HepG2 (cell line): ENCODE results near the gene ORM1. TPM values are rescaled to one million over a fixed set of nuclear protein-coding genes. Genes with fewer than 3 reads are reported as not detected.

Experiments
- ATAC-seq: fragments of 200-7000 bp; cut with Tn5 transposase; 3 replicates; pipeline ENCODE4 v1.9.1; 2020; ENCODE audit warnings: mild to moderate bottlenecking, moderate library complexity
- BruUV-seq: library from RNA; stranded (reverse); fragments of 400-500 nt; replicated peaks from 2 replicates; lab custom pipeline; 2021; lab: Mats Ljungman, UMichigan
- CTCF ChIA-PET: fragments of 300-600 bp; formaldehyde crosslinking; extraction: SDS; loops from one replicate; lab custom pipeline; 2021; ENCODE audit warnings: low total read pairs, inconsistent platforms, low intra/inter-chr PET ratio; lab: Yijun Ruan, JAX
- POLR2A ChIA-PET: fragments of 350-600 bp; sonication (Branson Sonifier 250); formaldehyde crosslinking; loops from one replicate; lab custom pipeline; 2020; ENCODE audit warnings: antibody characterized with exemption, inconsistent platforms; lab: Yijun Ruan, JAX
- DNase-seq: peaks from one replicate; pipeline ENCODE4 v3.0.0-alpha.2; 2015; ENCODE audit warnings: low spot score
- FAIRE-seq: peaks from 3 replicates; lab custom pipeline; 2011; peaks lifted over from hg19 to GRCh38; lab: Jason Lieb, UNC
- H2AFZ ChIP-seq: one replicate; pipeline ENCODE4 v1.6.1; 2011; ENCODE audit warnings: low read length, inconsistent platforms
- H3K27ac ChIP-seq: fragments of 300-600 bp; 3 replicates; pipeline ENCODE4 v1.8.0; 2011; ENCODE audit warnings: mixed run types, mild to moderate bottlenecking, mixed read lengths, low read length, inconsistent platforms; ENCODE audit not compliant: insufficient read depth; ENCODE audit errors: extremely low read length
- H3K27me3 ChIP-seq, 2 experiments: fragments of 200-600 bp in 1 of 2; 2 replicates in 1 of 2; 3 replicates in 1 of 2; pipeline versions ENCODE4 v1.6.0 to v1.8.0; 2011; ENCODE audit warnings: low read length in 2 of 2, mild to moderate bottlenecking in 2 of 2, moderate library complexity in 2 of 2, inconsistent platforms in 1 of 2; ENCODE audit not compliant: insufficient read depth in 2 of 2, control insufficient read depth in 1 of 2
- H3K36me3 ChIP-seq, 2 experiments: fragments of 200-600 bp in 1 of 2; replicated peaks in 1 of 2; 2 replicates in 1 of 2; 3 replicates in 1 of 2; pipeline versions ENCODE4 v1.5.1 to v1.8.0; 2011; ENCODE audit warnings: low read length in 2 of 2, inconsistent platforms in 1 of 2; ENCODE audit not compliant: insufficient read depth in 2 of 2, control insufficient read depth in 1 of 2
- H3K4me1 ChIP-seq: 2 replicates; pipeline ENCODE4 v1.5.1; 2012; ENCODE audit warnings: low read length, inconsistent platforms; ENCODE audit not compliant: insufficient read depth
- H3K4me2 ChIP-seq: 2 replicates; pipeline ENCODE4 v1.6.0; 2011; ENCODE audit warnings: low read depth, low read length, inconsistent platforms
- H3K4me3 ChIP-seq, 3 experiments: fragments of 200-600 bp in 1 of 3; sonication (generic), shearing (Covaris generic) in 1 of 3; replicated peaks in 1 of 3; 2 replicates each; pipeline ENCODE4 v1.5.1; 2011 to 2016; ENCODE audit warnings: low read length in 3 of 3, inconsistent platforms in 2 of 3, low read depth in 2 of 3, mild to moderate bottlenecking in 2 of 3, control low read depth in 1 of 3, mixed read lengths in 1 of 3; ENCODE audit not compliant: insufficient read depth in 1 of 3
- H3K79me2 ChIP-seq: one replicate; pipeline ENCODE4 v1.6.1; 2011; ENCODE audit warnings: low read length, inconsistent platforms; ENCODE audit not compliant: insufficient read depth
- H3K9ac ChIP-seq: 2 replicates; pipeline ENCODE4 v1.6.0; 2011; ENCODE audit warnings: mild to moderate bottlenecking, low read depth, low read length, inconsistent platforms; ENCODE audit not compliant: insufficient read depth
- H3K9me3 ChIP-seq: 2 replicates; pipeline ENCODE4 v1.5.1; 2012; ENCODE audit warnings: mild to moderate bottlenecking, low read length
- H4K20me1 ChIP-seq: 2 replicates; pipeline ENCODE4 v1.6.0; 2011; ENCODE audit warnings: inconsistent platforms, mild to moderate bottlenecking, low read length, moderate library complexity; ENCODE audit not compliant: insufficient read depth
- DPF2 ChIP-seq: sonication (generic); formaldehyde crosslinking; IDR thresholded peaks from 2 replicates; pipeline ENCODE4 v1.4.0; 2020; ENCODE audit warnings: mild to moderate bottlenecking, low read depth, missing genetic modification reagents, borderline replicate concordance
- FOXJ3 ChIP-seq: sonication (generic); formaldehyde crosslinking; IDR thresholded peaks from 2 replicates; pipeline ENCODE4 v1.4.0; 2020; ENCODE audit warnings: missing genetic modification reagents, mild to moderate bottlenecking, borderline replicate concordance
- HOXD1 ChIP-seq: sonication (generic); formaldehyde crosslinking; IDR thresholded peaks from 2 replicates; pipeline ENCODE4 v1.5.0; 2020; ENCODE audit warnings: missing genetic modification reagents
- ISL2 ChIP-seq: sonication (generic); formaldehyde crosslinking; IDR thresholded peaks from 2 replicates; pipeline ENCODE4 v1.5.0; 2020; ENCODE audit warnings: missing genetic modification reagents
- JDP2 ChIP-seq: sonication (generic); formaldehyde crosslinking; IDR thresholded peaks from 2 replicates; pipeline ENCODE4 v1.8.1; 2022; ENCODE audit warnings: missing genetic modification reagents, borderline replicate concordance
- KDM4B ChIP-seq: sonication (generic); formaldehyde crosslinking; IDR thresholded peaks from 2 replicates; pipeline ENCODE4 v1.4.0; 2020; ENCODE audit warnings: missing genetic modification reagents
- MIXL1 ChIP-seq: IDR thresholded peaks from 2 replicates; pipeline ENCODE4 v1.6.1; 2016
- MYC ChIP-seq: sonication (generic); formaldehyde crosslinking; IDR thresholded peaks from 2 replicates; pipeline ENCODE4 v1.9.0; 2021; ENCODE audit warnings: missing genetic modification reagents, borderline replicate concordance
- MYPOP ChIP-seq: sonication (generic); formaldehyde crosslinking; IDR thresholded peaks from 2 replicates; pipeline ENCODE4 v1.8.1; 2023; ENCODE audit warnings: mild to moderate bottlenecking, moderate library complexity, missing genetic modification reagents
- NFE2L2 ChIP-seq: fragments of 150-350 bp; IDR thresholded peaks from 2 replicates; pipeline ENCODE4 v1.6.1; 2014; ENCODE audit warnings: low read length
- NFYB ChIP-seq: sonication (generic); formaldehyde crosslinking; IDR thresholded peaks from 2 replicates; pipeline ENCODE4 v1.4.0; 2020; ENCODE audit warnings: missing genetic modification reagents
- NPAS2 ChIP-seq: sonication (generic); formaldehyde crosslinking; IDR thresholded peaks from 2 replicates; pipeline ENCODE4 v1.8.0; 2022; ENCODE audit warnings: mild to moderate bottlenecking, missing genetic modification reagents, borderline replicate concordance
- NR2C2 ChIP-seq: sonication (generic); formaldehyde crosslinking; IDR thresholded peaks from 2 replicates; pipeline ENCODE4 v1.4.0; 2020; ENCODE audit warnings: missing genetic modification reagents, mild to moderate bottlenecking, moderate library complexity, borderline replicate concordance
- YEATS4 ChIP-seq: sonication (generic); formaldehyde crosslinking; IDR thresholded peaks from 2 replicates; pipeline ENCODE4 v1.4.0; 2020; ENCODE audit warnings: missing genetic modification reagents, borderline replicate concordance
- ZBTB42 ChIP-seq: sonication (generic); formaldehyde crosslinking; IDR thresholded peaks from 2 replicates; pipeline ENCODE4 v1.5.0; 2020; ENCODE audit warnings: mild to moderate bottlenecking, missing genetic modification reagents
- ZFAT ChIP-seq: sonication (generic); formaldehyde crosslinking; conservative IDR thresholded peaks from 2 replicates; pipeline ENCODE4 v1.8.1; 2023; ENCODE audit warnings: missing genetic modification reagents, inconsistent platforms
- ZNF251 ChIP-seq: sonication (generic); formaldehyde crosslinking; IDR thresholded peaks from 2 replicates; pipeline ENCODE4 v1.9.0; 2021; ENCODE audit warnings: mild to moderate bottlenecking, missing genetic modification reagents
- ZNF550 ChIP-seq: sonication (generic); formaldehyde crosslinking; IDR thresholded peaks from 2 replicates; pipeline ENCODE4 v1.4.0; 2020; ENCODE audit warnings: mild to moderate bottlenecking, missing genetic modification reagents, borderline replicate concordance
- ZNF564 ChIP-seq: sonication (generic); formaldehyde crosslinking; IDR thresholded peaks from 2 replicates; pipeline ENCODE4 v1.8.1; 2023; ENCODE audit warnings: mild to moderate bottlenecking, missing genetic modification reagents
- ZNF800 ChIP-seq: sonication (generic); formaldehyde crosslinking; IDR thresholded peaks from 2 replicates; pipeline ENCODE4 v1.4.0; 2020; ENCODE audit warnings: missing genetic modification reagents
- ZSCAN5A ChIP-seq: sonication (generic); formaldehyde crosslinking; IDR thresholded peaks from 2 replicates; pipeline ENCODE4 v1.8.0; 2022; ENCODE audit warnings: mild to moderate bottlenecking, missing genetic modification reagents, borderline replicate concordance
- WGBS: methylation state at CpG from one replicate; pipeline ENCODE4 v1.1.6; 2017; ENCODE audit warnings: low lambda C conversion rate; 5-methylcytosine and 5-hydroxymethylcytosine counted together
- in situ Hi-C: cut with HindIII; loops from 2 replicates; pipeline ENCODE4 v1.10.0; 2017; ENCODE audit warnings: low pct_unique_long_range_greater_than_20kb; ENCODE audit not compliant: extremely low pct_ligation_motif_present
- intact Hi-C: fragments of 100-400 bp; cut with micrococcal nuclease; formaldehyde crosslinking; loops from one replicate; pipeline ENCODE4 v1.10.0; 2022; ENCODE audit not compliant: unreplicated experiment
- polyA plus RNA-seq, 8 experiments: library from polyadenylated mRNA; depleted of rRNA in 3 of 8; stranded (reverse) in 7 of 8; unstranded in 1 of 8; fragments of >200 nt; fragmentation: Illumina TruSeq in 4 of 8; extraction: Trizol in 4 of 8; gene quantifications; 2 replicates each; pipeline versions ENCODE4 v1.2.1 to v1.2.3, GENCODE V29; 2011 to 2016; ENCODE audit warnings: low read depth in 4 of 8, missing spikeins in 1 of 8, mixed read lengths in 1 of 8; ENCODE audit not compliant: insufficient read depth in 1 of 8
- total RNA-seq, 5 experiments: library from RNA; depleted of rRNA; stranded (reverse); fragments of >200 nt; fragmentation: Illumina TruSeq; extraction: Trizol; gene quantifications; 2 replicates each; pipeline ENCODE4 v1.2.3, GENCODE V29; 2016; ENCODE audit warnings: low read depth in 1 of 5

The ORM1 gene
- total and polyA plus RNA-seq, 2 of the 13 experiments (the other 11 are each of a cell fraction or from before 2014, with no cell fraction given), result 699 to 1,180 TPM

GRCh38 chr9:114303977-114304376, 18.9 kb upstream of the ORM1 start (continued):
- TF ChIP-seq MIXL1 (no peak), NR2C2 (CRISPR knock-in tag) (no peak), ZNF564 (CRISPR knock-in tag) (no peak), ZNF550 (CRISPR knock-in tag) (no peak), ISL2 (no peak), NFYB (CRISPR knock-in tag) (no peak), MYC (CRISPR knock-in tag) (no peak), JDP2 (CRISPR knock-in tag) (no peak)

- Histone ChIP-seq H3K9me3 (no peaks in the 10 kb centered on the region), H3K36me3 (peaks cover 48 to 89% of the 10 kb centered on the region in 2 experiments), H3K4me2 (no peak overlapping the region), H3K27me3 (no peaks in the 10 kb centered on the region), H3K4me1 (peaks cover 13% of the 10 kb centered on the region), H3K4me3 (no peak overlapping the region), H2AFZ (no peak overlapping the region), H3K79me2 (no peaks in the 10 kb centered on the region), H4K20me1 (no peaks in the 10 kb centered on the region), H3K27ac (no peak overlapping the region), H3K9ac (no peak overlapping the region)
- in situ Hi-C loops (no loop called here), intact Hi-C loops (no loop called here)
- CTCF ChIA-PET, result no interaction called here
- POLR2A ChIA-PET, result interaction anchor here (0.5 kb wide), 1 partner anchor 213 kb away, joined by 3 read pairs; no protein-coding TSS in a partner anchor
- DNase-seq (no peak), ATAC-seq (0 out of 3 replicates have a peak, but pooled peaks have one; percentile 4), FAIRE-seq (no peak)
- BruUV-seq, result no TSS peak
- WGBS, result 89% methylated on average over 6 of the region's 10 CpGs
- no peak for TF ChIP-seq DPF2 (CRISPR knock-in tag)
- TF ChIP-seq ZSCAN5A (CRISPR knock-in tag), result no peak
- TF ChIP-seq KDM4B (CRISPR knock-in tag), result no peak
- TF ChIP-seq MYPOP, result no peak
- no peak for TF ChIP-seq ZBTB42
- no peak for TF ChIP-seq FOXJ3
- TF ChIP-seq ZNF800 (CRISPR knock-in tag), result no peak
- TF ChIP-seq ZFAT (CRISPR knock-in tag), result no peak
- TF ChIP-seq NFE2L2, result no peak
- TF ChIP-seq HOXD1 (CRISPR knock-in tag), result no peak
- no peak for TF ChIP-seq NPAS2 (CRISPR knock-in tag)
- TF ChIP-seq ZNF251, result no peak
- TF ChIP-seq YEATS4 (CRISPR knock-in tag), result no peak
Observed at GRCh38 chr9:114304416-114305188, 18.3 kb upstream of the ORM1 start.
